Posterior cingulate gyrus (tissue), 11 donors: ENCODE measurements around the gene AKT1.
"Not testable (repeated sequence)": the region's sequence is repeated elsewhere in the genome, so short reads cannot be mapped to it uniquely, and the experiment has no call there.

Experiments
- DNase-seq, 10 donors: peaks; one replicate each; pipeline versions ENCODE4 v3.0.0 to v3.0.0-alpha.2; 2020 to 2021; ENCODE audit warnings: mixed read lengths in 3 of 10
- intact Hi-C: fragments of 100-400 bp; cut with DNase I; formaldehyde crosslinking; loops from one replicate; pipeline ENCODE4 v1.15.1; 2023

The AKT1 gene

GRCh38 chr14:104757681-104758392 is 37.7 kb downstream of the AKT1 start:
- intact Hi-C loops: no loop called here
- DNase-seq: peak in 1 of 10 donors; percentile 48

DNA sequence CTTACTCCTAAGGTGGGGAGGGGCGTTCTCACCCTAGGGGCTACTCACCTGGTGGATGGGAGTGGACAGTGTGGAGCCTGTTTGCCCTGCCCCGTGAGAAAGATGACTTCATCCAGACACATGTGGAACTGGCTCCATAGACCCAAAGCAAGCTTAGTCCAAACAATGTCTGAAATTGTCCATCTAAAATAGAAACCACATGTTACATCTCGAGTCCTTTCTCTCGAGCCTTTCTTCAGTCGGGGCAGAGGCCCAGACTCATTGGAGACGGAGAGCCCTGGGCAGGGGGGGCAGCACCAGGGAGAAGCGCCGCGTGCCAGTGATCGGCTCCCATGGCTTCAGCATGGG is 38.3 kb downstream of the AKT1 start:
- peak in 1 of 10 donors; percentile 24 for DNase-seq
- intact Hi-C loops: no loop called here

- intact Hi-C loops: no loop called here
- peak in 1 of 10 donors; percentile 12 for DNase-seq
These were observed 38.9 kb downstream of the AKT1 start for GRCh38 chr14:104756477-104757237.

DNA sequence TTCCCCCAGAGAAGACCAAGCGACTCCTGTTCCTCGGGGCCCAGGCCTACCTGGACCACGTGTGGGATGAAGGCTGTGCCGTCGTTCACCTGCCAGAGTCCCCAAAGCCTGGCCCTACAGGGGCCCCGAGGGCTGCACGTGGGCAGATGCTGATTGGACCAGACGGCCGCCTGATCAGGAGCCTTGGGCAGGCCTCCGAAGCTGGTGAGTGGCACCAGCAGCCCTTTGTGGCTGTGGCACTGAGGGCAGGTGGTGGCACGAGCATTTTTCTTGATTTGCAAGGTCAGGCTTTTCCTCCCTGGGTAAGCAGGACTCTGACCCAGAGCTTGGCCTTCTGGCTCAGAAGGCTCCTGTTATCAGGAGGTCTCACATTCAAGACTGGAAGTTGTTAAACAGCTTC is 39.9 kb downstream of the AKT1 start:
- no peak for DNase-seq
- intact Hi-C loops: no loop called here

GRCh38 chr14:104754213-104754851 is 41.2 kb downstream of the AKT1 start:
- intact Hi-C loops: no loop called here
- no peak for DNase-seq

- intact Hi-C loops: no loop called here
These were observed 41.9 kb downstream of the AKT1 start for GRCh38 chr14:104753528-104754212.

GRCh38 chr14:104752735-104753527 is 42.6 kb downstream of the AKT1 start, which contains the start of gene SIVA1:
Gene SIVA1 (plus strand): TSS chr14:104753147. CDS start chr14:104753202, 55 bp downstream.
- peak; percentile 99 to 100 (median 100) for DNase-seq
- intact Hi-C loops: no loop called here

More at GRCh38 chr14:104753528-104754212, 41.9 kb downstream of the AKT1 start:
- no peak for DNase-seq

DNA sequence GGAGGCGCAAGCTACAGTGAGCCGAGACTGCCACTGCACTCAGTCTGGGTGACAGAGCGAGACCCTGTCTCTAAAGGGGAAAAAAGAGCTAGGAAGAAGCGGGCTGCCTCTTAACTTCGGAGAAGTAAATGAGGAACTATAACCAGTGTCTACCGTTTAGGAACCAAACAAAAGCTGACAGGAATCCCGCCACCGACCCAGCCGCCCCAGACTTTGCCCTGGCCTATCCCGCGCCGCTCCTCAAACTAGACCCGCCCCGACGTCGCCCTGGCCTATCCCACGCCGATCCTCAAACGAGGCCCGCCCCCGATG is 43.2 kb downstream of the AKT1 start:
- intact Hi-C loops: no loop called here
- peak in 4 of 10 donors; percentile 96 to 100 (median 98) for DNase-seq

GRCh38 chr14:104751539-104752422 is 43.8 kb downstream of the AKT1 start:
- DNase-seq: no peak

DNA sequence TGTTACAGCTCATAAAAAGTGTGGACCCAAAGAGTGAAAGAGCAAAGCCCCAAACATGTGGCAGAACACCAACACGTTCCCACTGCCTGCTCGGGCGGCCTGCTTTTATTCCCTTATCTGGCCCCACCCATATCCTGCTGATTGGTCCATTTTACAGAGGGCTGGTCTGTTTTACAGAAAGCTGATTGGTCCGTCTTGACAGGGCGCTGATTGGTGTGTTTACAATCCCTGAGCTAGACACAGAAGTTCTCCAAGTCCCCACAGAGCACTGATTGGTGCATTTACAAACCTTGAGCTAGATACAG is 44.8 kb downstream of the AKT1 start:
- intact Hi-C loops, DNase-seq: not testable (repeated sequence)

More at GRCh38 chr14:104751539-104752422, 43.8 kb downstream of the AKT1 start:
- intact Hi-C loops: no loop called here

DNA sequence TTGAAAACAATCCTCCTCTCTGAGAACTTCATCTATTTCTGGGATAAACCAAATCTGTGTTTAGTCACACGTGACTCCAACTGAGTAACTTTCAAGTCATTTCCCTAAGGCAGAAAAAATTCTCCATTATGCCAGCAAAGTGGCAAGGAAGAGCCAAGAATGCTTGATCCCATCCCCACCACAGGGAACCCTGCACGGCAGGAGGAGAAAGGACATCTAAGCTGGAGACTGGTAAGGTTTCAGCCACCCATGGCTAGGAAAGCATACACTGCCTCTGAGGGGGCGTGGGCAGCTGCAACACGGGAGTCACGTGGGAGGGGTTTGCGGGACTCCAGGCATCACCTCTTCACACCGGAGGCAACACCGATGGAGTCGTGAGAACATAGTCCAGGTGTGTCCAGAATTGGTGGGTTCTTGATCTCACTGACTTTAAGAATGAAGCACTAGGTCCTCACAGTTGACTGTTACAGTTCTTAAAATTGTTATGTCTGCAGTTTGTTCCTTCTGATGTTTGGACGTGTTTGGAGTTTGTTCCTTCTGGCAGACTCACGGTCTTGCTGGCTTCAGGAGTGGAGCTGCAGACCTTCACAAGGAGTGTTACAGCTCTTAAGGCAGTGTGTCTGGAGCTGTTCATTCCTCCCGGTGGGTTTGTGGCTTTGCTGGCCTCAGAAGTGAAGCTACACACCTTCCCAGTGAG is 45.3 kb downstream of the AKT1 start:
- intact Hi-C loops: no loop called here
- DNase-seq: no peak

DNA sequence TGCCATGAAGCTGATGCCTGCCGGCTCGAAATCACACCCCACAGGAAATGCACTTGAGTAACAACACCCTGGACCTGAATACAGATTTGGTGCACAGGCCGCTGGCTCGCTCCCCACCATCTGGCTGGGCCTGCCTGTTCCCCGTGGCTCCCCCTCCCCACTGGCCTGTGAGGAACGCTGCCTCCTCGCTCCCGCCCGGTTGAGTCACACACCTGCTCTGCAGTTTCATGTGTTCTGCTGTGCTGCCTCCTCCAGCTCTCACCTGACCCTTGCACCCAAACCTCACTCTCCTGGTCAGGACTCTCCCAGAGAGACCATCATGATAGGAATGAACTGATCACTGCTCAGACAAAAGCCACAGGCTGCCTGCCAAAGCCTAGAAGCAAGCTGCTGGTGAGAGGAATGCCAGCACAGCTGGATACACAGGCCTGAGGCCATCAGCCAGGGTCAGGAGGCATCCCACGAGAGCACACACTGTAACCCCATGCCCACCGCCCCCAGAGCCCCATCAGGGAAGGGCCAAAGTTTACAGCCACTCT is 46.4 kb downstream of the AKT1 start:
- intact Hi-C loops: no loop called here
- DNase-seq: peak in 6 of 10 donors; percentile 51 to 95 (median 69)

DNA sequence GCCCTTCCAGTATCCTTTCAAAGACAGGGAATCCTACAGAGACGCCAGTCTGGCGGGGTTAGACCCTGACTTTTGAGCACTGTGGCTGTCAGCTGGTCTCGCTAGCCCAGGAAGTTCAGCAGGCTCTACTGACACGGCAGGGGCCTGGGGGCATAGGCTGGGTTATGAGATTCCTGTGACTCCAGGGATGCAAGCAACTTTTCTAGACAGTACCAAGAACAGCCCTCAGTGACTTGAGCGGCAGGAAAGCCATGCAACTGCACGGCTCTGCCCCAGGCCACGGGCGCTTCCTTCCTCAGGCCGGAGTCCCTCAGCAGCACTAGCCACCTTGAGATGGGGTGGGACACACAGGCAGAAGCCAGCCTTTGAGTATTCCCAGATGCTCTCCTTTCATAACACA is 47.7 kb downstream of the AKT1 start:
- intact Hi-C loops: no loop called here
- DNase-seq: no peak

GRCh38 chr14:104746934-104747481 is 48.5 kb downstream of the AKT1 start:
- DNase-seq: peak in 1 of 10 donors; percentile 50

GRCh38 chr14:104746071-104746545 is 49.4 kb downstream of the AKT1 start:
- intact Hi-C loops: no loop called here
- no peak for DNase-seq

More at GRCh38 chr14:104746934-104747481, 48.5 kb downstream of the AKT1 start:
- intact Hi-C loops: no loop called here

DNA sequence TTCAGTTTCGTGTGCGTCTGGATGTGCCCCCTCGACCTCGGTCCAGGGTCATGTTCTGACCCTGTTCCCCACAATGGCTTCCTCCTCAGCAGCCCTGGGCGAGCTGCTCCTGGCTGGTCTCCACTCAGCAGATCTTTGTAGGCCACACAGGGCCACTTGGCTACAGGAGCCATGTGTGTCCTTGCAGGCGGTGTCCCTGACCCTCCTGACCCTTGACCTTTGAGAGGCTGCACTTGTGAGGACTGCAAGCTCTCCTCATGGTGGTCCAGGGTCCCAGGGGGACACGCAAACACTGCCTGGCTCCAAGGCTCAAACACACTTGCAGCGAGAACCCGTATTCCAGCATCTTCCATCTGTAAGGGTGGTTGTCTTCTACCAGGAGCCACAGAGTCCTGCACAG is 50.1 kb downstream of the AKT1 start:
- intact Hi-C loops: no loop called here
- peak in 2 of 10 donors; percentile 6 to 55 for DNase-seq

- peak in 1 of 10 donors; percentile 64 for DNase-seq
These were observed 51.1 kb downstream of the AKT1 start for GRCh38 chr14:104744484-104744883.

More at GRCh38 chr14:104744484-104744883, 51.1 kb downstream of the AKT1 start:
- intact Hi-C loops: no loop called here
